ENCODE results near the gene GPR146.

DNA sequence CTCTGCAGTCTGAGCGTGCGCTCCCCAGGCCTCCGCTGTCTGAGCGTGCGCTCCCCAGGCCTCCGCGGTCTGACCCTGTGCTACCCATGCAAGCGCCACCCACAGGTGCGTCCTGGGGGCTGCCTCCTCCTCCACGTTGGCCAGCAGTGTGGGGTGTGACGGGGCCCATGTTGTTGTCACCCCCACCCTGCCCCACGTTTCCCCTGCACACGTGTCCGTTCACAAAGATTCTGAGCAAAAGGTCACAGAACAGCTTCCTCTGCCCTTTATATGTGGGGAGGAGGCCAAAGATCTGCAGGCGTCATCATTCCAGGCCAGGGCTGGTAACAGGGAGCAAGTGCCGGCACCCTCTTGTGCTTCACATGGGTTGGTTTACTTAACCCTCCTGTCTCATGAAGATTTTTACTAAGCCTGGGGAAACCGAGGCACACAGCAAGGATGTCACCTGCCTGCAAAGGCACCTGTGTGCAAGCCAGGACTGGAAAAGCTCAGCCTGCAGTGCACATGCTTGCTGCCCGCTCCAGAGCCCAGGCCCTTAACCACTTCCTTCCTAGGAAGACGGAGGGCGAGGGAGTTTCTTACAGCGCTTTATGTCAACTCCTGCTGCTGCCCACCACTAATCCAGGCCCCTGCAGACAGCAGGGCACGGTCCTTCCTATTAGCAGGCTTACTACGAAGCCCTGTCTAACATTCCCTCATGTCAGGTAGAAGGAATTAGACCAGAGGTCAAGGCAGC, 4.8 kb downstream of the GPR146 start:
- TF ChIP-seq POLR2A (IDR thresholded peaks at IDR 0.05; ENCODE audit: low read length) (no peak), GATA1 (IDR thresholded peaks at IDR 0.05; ENCODE audit: low read depth, low read length) (no peak)

Data from erythroblast (primary cell).